Peyer's patch (tissue), 4 donors: ENCODE results near the gene NTRK2.

Experiments used
- CTCF ChIP-seq, 6 experiments: fragments of 450-650 bp in 4 of 6; fragments of 200-600 bp in 2 of 6; sonication (generic) in 1 of 6; IDR thresholded peaks; one replicate each; pipeline ENCODE4 v1.5.1; 2017 to 2019; ENCODE audit warnings: antibody characterized with exemption in 6 of 6, mild to moderate bottlenecking in 3 of 6, moderate library complexity in 1 of 6
- POLR2A ChIP-seq, 2 donors: fragments of 450-650 bp; IDR thresholded peaks; one replicate each; pipeline ENCODE4 v1.5.1; 2017; ENCODE audit warnings: antibody characterized with exemption in 2 of 2, mild to moderate bottlenecking in 2 of 2, moderate library complexity in 2 of 2

- no peak for TF ChIP-seq CTCF (IDR thresholded peaks at IDR 0.05)
- no peak for TF ChIP-seq POLR2A (IDR thresholded peaks at IDR 0.05)
These were observed 247.2 kb downstream of the NTRK2 start for GRCh38 chr9:84916769-84917168.
